Measurements from ENCODE around the gene MPHOSPH9.

The MPHOSPH9 gene

GRCh38 chr12:123145211-123145610 lies 87.7 kb downstream of the MPHOSPH9 start:
- DNase-seq, result no peak

GRCh38 chr12:123143736-123144461 lies 89.0 kb downstream of the MPHOSPH9 start:
- no peak for DNase-seq

- no peak for DNase-seq
These were observed 89.8 kb downstream of the MPHOSPH9 start for GRCh38 chr12:123142921-123143735.

- no peak for DNase-seq
These were observed 90.5 kb downstream of the MPHOSPH9 start for GRCh38 chr12:123142518-123142840.

- no peak for DNase-seq
These were observed 91.1 kb downstream of the MPHOSPH9 start for GRCh38 chr12:123141615-123142517.

- DNase-seq, result no peak
These were observed 92.0 kb downstream of the MPHOSPH9 start for GRCh38 chr12:123140676-123141614.

GRCh38 chr12:123139926-123140675 lies 92.8 kb downstream of the MPHOSPH9 start:
- no peak for DNase-seq

GRCh38 chr12:123135688-123136087 lies 97.3 kb downstream of the MPHOSPH9 start:
- no peak for DNase-seq

GRCh38 chr12:123134826-123135225 lies 98.1 kb downstream of the MPHOSPH9 start:
- DNase-seq, result no peak

- no peak for DNase-seq
These were observed 98.7 kb downstream of the MPHOSPH9 start for GRCh38 chr12:123134271-123134671.

GRCh38 chr12:123133701-123134100 lies 99.2 kb downstream of the MPHOSPH9 start:
- no peak for DNase-seq

GRCh38 chr12:123132951-123133619 lies 99.9 kb downstream of the MPHOSPH9 start:
- no peak for DNase-seq

GRCh38 chr12:123131879-123132402 lies 101.0 kb downstream of the MPHOSPH9 start:
- DNase-seq, result peak; percentile 56

GRCh38 chr12:123131291-123131832 lies 101.6 kb downstream of the MPHOSPH9 start:
- no peak for DNase-seq

- no peak for DNase-seq
These were observed 103.3 kb downstream of the MPHOSPH9 start for GRCh38 chr12:123129621-123130020.

- no peak for DNase-seq
These were observed 105.8 kb downstream of the MPHOSPH9 start for GRCh38 chr12:123127182-123127495.

- no peak for DNase-seq
These were observed 106.4 kb downstream of the MPHOSPH9 start for GRCh38 chr12:123126294-123127181.

- DNase-seq, result peak; percentile 20
These were observed 110.3 kb downstream of the MPHOSPH9 start for GRCh38 chr12:123122626-123123025.

- no peak for DNase-seq
These were observed 111.3 kb downstream of the MPHOSPH9 start for GRCh38 chr12:123121670-123122069.

Data from CD4-positive, alpha-beta T cell treated with Interleukin-17A for 4 hours (primary cell).